ENCODE measurements around the gene PHACTR3.

GRCh38 chr20:59753836-59754235, 149.5 kb downstream of the PHACTR3 start:
- TF ChIP-seq SP1 (IDR thresholded peaks at IDR 0.05; ENCODE audit: low read depth, low read length) (no peak), CTCF (IDR thresholded peaks at IDR 0.05; ENCODE audit: control extremely low read depth in 1 of 3, insufficient read depth in 1 of 3, low read depth in 1 of 3, low read length in 3 of 3) (no peak), JUN (IDR thresholded peaks at IDR 0.05; ENCODE audit: low read depth, low read length) (no peak), TAF1 (IDR thresholded peaks at IDR 0.05; ENCODE audit: low read depth, low read length) (no peak), POLR2AphosphoS5 (IDR thresholded peaks at IDR 0.05; ENCODE audit: low read depth, low read length) (no peak)
